IPS DF 4.7 (cell line): ENCODE results near the gene PRR12.

ENCODE experiments used
- DNase-seq: peaks from one replicate; pipeline ENCODE4 v3.0.0-alpha.2; 2013; ENCODE audit warnings: low spot score; ENCODE audit errors: extremely low read depth

PRR12 gene

DNA sequence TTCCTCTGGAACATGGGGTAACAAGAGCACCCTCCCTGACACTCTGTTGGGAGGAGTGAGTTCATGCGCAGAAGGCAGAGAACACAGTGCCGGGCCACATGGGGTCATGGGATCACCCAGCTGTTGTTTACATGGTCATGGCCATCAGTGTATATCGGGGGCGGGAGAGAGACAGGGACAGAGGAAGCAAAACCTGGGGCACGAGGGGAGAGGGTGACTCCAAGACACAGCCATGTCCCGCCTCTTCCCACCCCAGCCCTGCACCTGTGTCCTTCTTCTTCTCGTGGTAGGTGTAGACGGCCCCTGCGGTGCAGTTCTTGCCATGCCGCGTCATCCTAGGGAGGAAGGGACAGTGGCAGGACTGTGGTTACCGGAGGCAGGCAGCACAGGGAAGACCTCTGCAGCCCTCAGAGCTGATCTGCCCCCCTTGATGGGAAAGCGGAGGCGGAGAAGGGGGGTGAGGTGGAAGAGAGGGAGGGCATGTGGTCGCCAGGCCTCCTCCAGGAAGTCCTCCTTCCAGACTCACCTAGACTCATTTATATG is 30.6 kb upstream of the PRR12 start:
- no peak for DNase-seq

DNA sequence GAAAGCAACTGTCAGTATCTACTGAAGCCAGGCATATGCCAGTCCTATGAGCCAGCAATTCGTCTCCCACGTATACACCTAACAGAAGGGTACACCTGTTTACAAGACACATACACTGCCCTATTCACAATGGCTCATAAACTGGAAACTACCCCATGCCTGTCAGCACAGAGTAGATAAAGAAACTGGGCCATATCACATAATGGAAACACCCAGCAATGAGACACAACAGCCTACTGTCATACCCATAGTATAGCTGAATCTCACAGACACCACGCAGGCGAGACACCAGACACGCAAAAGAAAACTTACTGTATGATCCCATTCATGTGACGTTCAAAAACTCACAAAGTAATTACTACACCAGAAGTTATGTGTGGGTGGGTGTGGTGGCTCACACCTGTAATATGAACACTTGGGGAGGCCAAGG is 26.4 kb upstream of the PRR12 start:
- no peak for DNase-seq

DNA sequence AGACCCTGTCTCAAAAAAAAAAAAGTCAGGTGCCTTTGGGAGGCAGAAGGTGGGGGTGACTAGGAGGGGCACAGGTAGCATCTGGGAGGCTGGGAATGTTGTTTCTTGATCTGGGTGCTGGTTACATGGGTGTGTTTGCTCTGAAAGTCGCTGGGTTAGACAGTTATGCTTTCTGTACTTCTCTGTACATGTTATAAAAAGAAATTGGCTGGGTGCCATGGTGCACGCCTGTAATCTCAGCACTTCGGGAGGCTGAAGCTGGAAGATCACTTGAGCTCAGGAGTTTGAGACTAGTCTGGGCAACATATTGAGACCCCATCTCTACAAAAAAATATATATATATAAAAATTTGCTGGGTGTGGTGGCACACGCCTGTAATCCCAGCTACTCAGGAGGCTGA is 25.7 kb upstream of the PRR12 start:
- DNase-seq = no peak

DNA sequence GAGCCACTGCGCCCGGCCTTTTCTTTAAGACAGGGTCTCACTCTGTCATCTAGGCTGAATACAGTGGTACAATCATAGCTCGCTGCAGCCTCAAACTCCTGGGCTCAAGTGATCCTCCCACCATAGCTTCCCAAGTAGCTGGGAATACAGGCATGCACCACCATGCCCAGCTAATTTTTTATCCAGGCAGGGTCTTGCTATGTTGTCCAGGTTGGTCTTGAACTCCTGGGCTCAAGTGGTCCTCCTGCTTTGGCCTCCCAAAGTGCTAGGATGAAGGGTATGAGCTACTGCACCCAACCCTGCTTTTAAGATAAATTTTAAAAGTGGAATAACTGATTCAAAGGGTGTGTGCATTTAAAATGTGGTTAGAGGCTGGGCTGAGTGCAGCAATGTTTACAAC is 24.7 kb upstream of the PRR12 start:
- DNase-seq = no peak

DNA sequence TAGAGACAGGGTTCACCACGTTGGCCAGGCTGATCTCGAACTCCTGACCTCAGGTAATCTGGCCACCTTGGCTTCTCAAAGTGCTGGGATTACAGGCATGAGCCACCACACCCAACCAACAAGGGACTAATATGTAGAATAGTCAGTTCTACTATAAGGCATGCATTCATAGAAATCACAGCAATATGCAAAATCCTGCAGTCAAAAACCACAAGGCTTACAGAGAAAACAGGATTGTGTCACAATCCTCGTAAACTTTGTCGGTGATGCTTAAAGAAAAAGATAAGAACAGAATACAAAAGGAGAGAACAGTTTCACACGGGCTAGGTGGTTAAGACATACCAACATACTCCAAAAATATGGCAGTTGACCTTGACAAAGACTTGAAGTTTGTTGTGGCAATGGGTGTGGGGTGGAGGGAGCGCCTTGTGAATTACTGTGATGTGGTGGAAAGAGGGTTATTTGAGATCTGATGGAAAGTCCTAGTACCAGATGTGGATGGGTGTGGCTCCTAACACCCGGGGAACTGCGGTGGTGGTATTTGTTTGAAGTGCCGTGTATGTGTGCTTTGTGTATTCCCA is 23.0 kb upstream of the PRR12 start:
- DNase-seq = no peak

DNA sequence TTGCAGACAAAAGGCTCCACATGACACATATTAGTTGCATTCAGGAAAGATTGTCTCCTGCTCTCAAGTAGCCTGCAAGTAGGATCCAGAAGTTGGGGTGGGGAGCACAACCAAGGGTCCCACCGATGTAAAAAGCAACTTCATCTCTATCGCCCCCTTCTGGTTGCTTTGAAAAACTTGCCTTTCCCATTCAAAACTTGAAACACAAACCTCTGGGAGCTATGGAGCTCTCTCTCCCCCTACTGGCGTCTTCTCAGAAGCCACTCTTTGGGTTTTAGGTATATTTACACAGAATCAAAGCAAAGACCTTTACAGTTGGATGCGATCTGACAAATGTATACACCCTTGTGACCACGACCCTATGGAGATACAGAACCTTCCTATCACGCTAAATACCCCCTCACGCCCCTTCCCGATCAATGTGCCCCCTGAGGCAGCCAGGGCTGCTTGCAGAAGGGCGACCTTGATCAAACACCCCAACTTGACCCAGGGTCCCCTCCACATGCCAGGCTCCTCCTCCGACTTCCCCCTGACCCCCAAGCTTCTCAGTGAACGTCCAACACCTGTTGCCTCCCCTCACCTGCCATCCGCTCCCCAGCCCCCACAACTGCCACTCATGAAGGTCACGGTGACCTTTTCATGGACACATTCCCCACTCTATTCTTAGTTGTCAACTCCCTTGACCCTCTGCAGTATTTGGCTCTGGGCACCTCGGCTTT is 20.7 kb upstream of the PRR12 start:
- DNase-seq = no peak

DNA sequence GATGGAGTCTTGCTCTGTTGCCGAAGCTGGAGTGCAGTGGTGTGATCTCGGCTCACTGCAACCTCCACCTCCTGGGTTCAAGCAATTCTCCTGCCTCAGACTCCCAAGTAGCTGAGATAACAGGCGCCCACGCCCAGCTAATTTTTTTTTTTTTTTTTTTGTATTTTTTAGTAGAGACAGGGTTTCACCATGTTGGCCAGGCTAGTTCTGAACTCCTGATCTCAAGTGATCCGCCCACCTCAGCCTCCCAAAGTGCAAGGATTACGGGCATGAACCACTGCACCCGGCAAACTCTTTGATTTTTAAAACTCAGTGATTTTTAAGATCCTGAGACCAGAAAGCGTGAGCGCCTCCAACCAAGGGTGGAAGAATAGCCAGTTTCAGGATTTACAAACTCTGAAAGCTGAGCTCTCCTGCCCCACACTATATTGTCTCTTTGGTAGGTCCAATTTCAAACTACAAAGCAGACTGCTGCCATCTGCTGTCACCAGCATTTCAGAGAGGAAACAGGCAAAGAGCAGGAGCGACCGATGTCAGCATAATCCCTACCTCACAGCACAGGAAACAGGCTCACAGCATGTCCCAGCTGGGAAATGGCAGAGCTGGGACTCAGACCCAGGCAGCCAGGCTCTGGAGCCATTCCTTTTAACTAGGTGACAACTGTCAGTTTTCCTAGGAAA is 19.8 kb upstream of the PRR12 start:
- no peak for DNase-seq

DNA sequence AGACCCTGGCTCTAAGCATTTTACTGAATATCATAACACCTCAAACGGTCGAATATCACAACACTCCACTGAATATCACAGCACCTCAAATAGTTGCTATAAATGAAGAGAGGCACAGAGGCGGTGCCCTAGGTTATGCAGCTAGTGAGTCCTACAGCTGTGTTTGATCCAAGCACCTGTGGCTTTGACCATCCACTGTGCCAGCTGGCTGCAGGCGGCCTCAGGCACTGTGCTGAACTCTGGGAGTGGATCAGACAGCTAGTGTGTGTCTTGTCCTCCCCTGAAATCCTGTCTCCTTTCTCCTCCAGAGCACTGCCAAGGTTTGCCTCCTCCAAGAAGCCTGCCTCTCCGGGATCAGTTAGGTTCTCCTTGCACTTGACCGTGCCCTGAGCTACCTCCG is 18.0 kb upstream of the PRR12 start:
- no peak for DNase-seq

DNA sequence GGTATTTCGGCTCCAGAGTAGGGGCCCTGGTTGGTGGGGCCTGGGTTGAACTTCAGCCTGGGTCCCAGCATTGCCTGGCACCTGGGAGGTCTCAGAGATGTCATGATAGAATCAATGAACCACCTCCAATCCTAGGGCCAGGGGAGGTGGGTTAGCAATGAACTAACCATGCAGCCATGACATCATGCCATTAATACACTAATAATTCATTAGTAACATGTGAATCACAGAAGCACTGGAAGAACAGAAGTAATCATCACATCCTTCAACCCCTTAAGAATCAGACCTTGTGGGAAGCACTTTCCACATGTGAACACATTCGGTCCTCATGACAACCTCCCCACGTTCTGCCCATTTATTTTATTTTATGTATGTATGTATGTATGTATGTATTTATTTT is 17.6 kb upstream of the PRR12 start:
- no peak for DNase-seq

DNA sequence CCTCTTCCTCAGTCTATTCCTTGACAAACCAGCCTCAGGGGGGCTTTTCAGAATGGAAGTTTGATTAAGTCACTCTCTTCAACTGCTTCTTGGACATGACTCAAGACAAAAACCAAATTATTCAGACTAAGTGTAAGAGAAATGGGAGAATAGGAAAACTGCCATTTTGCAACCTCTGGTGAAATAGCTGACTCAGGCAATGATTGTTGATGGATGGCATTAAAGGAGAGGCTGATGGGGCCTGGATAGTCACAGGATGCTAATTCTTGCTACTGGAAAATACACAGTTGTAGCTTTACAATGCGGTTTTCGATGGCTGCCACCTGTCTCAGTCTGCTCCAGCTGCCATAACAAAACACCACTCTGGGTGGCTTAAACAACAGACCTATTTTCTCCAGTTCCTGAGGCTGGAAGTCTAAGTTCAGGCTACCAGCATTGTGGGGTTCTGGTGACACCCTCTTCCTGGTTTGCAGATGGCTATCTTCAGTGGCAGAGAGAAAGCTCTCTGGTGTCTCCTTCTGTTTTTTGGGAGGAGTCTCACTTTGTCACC is 16.7 kb upstream of the PRR12 start:
- no peak for DNase-seq

DNA sequence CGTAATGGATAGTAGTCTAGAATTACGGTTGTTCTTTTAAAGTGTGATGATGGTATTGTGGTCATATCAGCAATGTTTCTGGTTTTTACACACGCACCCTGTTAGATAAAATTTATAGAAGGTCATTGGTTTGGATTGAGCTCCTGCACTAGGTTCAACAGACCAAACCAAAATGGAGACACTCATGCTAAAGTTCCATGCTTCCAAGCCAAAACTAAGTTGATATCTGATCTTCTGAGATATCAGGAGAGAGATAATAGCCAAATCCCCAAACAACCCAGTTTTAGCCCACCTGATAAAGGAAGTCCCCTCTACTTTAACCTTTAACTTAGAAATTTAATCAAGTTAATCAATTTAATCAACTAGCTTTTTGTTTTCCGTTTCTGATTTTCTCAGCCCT is 11.8 kb upstream of the PRR12 start:
- no peak for DNase-seq

DNA sequence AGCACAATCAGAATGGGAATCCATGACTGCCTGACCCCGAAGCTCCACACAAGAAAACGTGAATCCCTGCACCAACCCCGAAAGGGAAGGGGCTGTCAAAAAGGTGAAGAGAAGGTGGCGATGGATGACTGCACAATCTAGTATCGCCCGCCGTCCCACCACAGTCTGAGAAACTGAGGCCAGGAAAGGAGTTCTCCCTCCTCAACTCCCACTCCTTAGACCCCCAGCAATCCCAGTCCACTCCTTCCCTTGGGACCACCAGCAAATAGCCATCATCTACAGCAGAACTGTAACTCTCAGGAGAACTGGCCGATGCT is 11.1 kb upstream of the PRR12 start:
- no peak for DNase-seq

DNA sequence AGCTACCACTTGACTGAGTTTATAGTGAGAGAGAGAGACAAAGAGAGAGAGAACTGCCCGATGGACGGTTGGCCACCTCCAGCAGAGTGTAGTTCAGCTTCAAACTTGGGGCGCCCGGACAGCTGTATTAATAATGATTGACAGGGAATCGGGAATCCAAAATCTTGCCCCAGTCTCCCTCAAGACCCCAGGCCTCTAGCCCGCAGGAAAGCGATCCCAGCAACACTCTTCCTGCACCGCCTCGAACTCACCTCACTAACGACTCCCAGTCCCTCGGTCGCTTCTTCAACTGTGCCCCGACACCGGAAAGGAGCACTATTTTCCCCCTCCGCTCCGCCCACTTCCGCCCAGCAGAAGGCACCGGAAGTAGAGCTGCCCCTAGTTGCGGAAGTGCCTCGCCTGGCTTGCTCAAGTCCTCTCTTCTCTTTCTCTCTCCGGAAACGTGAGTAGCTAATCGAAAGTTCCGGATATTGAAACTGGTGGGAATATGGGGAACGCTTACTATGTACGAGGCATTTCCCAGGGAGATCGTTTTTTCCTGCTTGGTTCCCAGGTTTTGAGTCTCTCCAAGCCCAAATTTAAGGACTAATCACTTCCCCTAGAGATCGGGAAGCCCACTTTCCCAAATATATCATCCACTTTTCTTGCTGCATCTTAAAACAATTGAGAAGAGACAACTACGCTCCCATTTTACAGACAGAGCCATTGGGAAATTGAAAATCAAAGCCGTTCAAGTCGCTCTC is 10.5 kb upstream of the PRR12 start, which contains the start of gene NOSIP:
Gene NOSIP, minus strand, starts transcription at position 293 of the 743 bp plus-strand sequence. CDS start 19,865 bp downstream, outside the sequence.
- no peak for DNase-seq

DNA sequence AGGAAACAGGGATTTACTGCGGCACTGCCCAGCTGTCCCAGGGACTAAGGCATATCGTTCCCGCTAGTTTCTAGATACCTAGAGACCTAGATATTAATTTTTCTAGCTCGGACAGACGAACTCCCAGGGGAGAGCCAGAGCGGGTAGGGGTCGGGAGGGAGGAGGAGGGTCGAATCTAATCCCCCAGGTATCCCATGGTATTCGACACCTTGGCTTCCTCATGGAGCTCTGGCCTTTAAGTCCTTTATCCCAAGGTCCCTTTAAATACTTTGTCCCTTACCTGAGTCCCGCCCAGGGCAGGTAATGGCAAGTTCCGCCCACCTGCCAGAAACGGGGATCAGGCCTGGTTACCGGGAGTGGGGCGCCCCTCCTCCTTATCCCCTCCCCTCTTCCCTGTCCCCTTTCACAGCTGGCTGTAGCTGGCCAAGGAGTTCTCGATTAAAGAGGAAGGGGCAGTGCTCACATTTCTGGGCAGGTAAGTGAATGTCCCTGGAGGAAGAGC is 9.9 kb upstream of the PRR12 start, which contains the start of gene PRRG2:
Gene PRRG2, plus strand, starts transcription at position 310 of the 502 bp plus-strand sequence. CDS start 1,904 bp downstream, outside the sequence.
- no peak for DNase-seq

DNA sequence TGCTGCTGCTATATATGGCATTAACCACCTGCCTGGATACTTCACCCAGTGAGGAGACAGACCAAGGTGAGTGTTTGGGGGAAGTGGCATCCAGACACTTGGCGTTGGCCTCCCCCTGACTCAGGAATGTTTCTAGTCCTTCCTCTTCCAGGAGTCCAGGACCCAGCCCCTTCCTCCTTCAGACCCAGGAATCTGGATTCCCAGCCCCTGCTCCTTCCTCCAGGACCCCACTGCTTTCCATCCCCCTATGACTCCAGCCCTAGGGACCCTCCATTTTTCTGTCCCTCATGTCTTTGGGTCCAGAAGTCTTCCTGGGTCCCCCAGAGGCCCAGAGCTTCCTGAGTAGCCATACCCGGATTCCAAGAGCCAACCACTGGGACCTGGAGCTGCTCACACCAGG is 7.7 kb upstream of the PRR12 start:
- no peak for DNase-seq

DNA sequence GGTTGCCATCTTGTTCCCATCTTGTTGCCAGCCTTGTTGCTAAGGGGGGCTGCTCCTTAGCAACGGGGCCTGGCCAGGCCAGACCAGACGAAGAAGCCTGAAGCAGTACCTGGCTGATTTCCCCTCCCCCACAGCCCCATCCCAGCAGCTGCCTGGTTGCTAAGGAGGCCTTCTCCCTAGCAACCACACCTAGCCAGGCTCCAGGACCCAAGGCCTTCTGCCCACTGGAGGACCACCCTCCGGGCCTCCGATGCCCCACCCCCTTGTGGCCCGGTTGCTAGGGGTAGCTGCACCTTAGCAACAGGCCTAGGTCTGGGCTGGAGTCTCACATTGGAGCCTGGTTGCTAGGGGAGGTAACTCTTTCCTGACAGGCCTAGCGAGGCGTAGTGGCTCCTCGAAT is 6.0 kb upstream of the PRR12 start:
- no peak for DNase-seq

DNA sequence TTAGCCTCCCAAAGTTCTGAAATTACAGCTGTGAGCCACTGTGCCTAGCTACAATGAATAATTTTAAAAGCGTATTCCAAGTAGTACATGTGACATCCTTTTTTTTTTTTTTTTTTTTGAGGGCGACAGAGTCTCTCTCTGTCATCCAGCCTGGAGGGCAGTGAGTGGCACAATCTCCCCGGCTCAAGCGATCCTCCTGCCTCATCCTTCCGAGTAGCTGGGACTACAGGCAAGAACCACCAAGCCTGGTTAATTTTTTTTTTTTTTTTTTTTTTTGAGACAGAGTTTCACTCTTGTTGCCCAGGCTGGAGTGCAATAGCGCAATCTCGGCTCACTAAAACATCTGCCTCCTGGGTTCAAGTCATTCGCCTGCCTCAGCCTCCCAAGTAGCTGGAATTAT is 3.8 kb upstream of the PRR12 start:
- DNase-seq = no peak

DNA sequence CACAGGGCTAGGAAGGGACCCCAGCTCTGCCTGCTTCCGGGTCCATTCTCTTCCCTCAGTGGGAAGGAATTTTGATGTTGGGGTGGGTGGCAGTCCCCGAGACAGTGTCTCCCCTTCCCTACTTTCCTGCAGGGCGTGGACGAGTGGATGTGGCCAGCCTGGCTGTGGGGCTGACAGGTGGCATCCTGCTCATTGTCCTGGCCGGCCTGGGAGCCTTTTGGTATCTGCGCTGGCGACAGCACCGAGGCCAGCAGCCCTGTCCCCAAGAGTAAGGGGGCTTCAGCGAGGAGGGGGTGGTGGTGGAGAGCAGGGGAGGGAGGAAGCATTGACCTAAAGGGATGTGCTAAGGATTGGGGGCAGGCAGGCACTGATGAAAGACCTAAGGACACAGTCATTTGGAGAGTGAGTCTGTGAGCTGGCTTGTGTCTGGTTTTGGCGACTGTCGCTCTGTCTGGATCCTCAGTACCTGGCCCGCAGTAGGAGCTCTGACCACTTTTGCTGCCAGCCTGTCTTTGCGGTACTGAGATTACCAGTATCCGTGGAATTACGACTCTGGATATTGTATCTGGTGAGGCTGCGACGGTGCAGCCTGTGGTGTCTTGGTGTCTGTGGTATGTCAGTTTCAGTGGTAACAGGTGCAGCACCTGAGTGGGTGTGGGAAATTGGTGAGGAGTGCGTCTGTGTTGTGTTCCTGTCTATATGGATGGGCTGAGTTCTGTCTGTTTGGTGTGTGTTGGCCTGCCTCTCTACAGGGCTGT is 2.4 kb upstream of the PRR12 start:
- DNase-seq = no peak

DNA sequence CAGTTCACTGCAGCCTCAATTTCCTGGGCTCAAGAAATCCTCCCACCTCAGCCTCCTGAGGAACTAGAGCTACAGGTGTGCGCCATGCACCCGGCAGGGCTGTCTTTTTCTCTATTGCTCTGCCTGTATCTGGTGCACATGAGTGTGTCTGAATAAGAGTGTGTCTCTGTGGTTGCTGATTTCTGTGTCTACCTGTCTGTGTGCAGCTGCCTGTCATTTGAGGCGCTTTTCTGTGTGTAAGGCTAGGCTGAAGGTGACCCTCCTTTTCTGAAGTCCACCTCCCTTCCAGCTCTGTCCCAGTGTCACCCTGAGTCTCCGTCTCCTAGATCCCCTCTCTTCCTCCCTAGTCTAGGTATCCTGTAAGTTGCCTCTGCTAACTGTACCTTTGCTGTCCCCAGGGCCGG is 1.5 kb upstream of the PRR12 start:
- DNase-seq = no peak
